GM18951 (cell line): ENCODE results near the gene MAP2K3.
A peak's percentile ranks its signal among the peaks of the same experiment; 100 is the strongest.

Experiments used
- POLR2A ChIP-seq: IDR thresholded peaks from 4 replicates; pipeline ENCODE4 v1.6.1; 2011; ENCODE audit warnings: mild to moderate bottlenecking; ENCODE audit not compliant: insufficient read length, insufficient read depth; ENCODE audit errors: extremely low read depth
- in situ Hi-C: fragments of 300-500 bp; cut with MboI; formaldehyde crosslinking; loops from one replicate; pipeline ENCODE4 v1.12.0; 2022; ENCODE audit warnings: low sequenced_read_pairs, mixed read lengths, inconsistent platforms; ENCODE audit not compliant: unreplicated experiment

The MAP2K3 gene

GRCh38 chr17:21283482-21284318 lies 811 bp upstream of the MAP2K3 start:
- TF ChIP-seq POLR2A: no peak

GRCh38 chr17:21285164-21286065 lies 904 bp downstream of the MAP2K3 start:
- TF ChIP-seq POLR2A: no peak
- in situ Hi-C loops: no loop called here

More at GRCh38 chr17:21283482-21284318, 811 bp upstream of the MAP2K3 start:
- in situ Hi-C loops: no loop called here

GRCh38 chr17:21286066-21286770 lies 1.7 kb downstream of the MAP2K3 start:
- in situ Hi-C loops: no loop called here

GRCh38 chr17:21286909-21287702 lies 2.6 kb downstream of the MAP2K3 start:
- in situ Hi-C loops: no loop called here
- TF ChIP-seq POLR2A: no peak

More at GRCh38 chr17:21286066-21286770, 1.7 kb downstream of the MAP2K3 start:
- no peak for TF ChIP-seq POLR2A

- in situ Hi-C loops: no loop called here
- TF ChIP-seq POLR2A: peak; percentile 67
Observed at GRCh38 chr17:21287703-21288449, 3.4 kb downstream of the MAP2K3 start.

- in situ Hi-C loops: no loop called here
- TF ChIP-seq POLR2A: no peak
Observed at GRCh38 chr17:21288571-21289017, 4.1 kb downstream of the MAP2K3 start.

- in situ Hi-C loops: no loop called here
- no peak for TF ChIP-seq POLR2A
Observed at GRCh38 chr17:21289175-21289901, 4.8 kb downstream of the MAP2K3 start.

- in situ Hi-C loops: no loop called here
- TF ChIP-seq POLR2A: no peak
Observed at GRCh38 chr17:21289902-21290571, 5.5 kb downstream of the MAP2K3 start.

GRCh38 chr17:21291357-21291756 lies 6.8 kb downstream of the MAP2K3 start:
- in situ Hi-C loops: no loop called here
- TF ChIP-seq POLR2A: no peak

- in situ Hi-C loops: no loop called here
- no peak for TF ChIP-seq POLR2A
Observed at GRCh38 chr17:21291862-21292261, 7.4 kb downstream of the MAP2K3 start.

GRCh38 chr17:21292867-21293830 lies 8.6 kb downstream of the MAP2K3 start:
- in situ Hi-C loops: no loop called here
- no peak for TF ChIP-seq POLR2A
